H54 (cell line): Measurements from ENCODE around the gene GRID1.
"Not testable (repeated sequence)": the region's sequence is repeated elsewhere in the genome, so short reads cannot be mapped to it uniquely, and the experiment has no call there.

ENCODE experiments used
- DNase-seq: peaks from one replicate; pipeline ENCODE4 v3.0.0; 2011; ENCODE audit warnings: low spot score, mixed read lengths; ENCODE audit not compliant: insufficient read length
- FAIRE-seq: peaks from 3 replicates; lab custom pipeline; 2011; peaks lifted over from hg19 to GRCh38; lab: Jason Lieb, UNC
- POLR2A ChIP-seq: IDR thresholded peaks from 2 replicates; pipeline ENCODE4 v1.6.1; 2011; ENCODE audit warnings: low read depth, mild to moderate bottlenecking, low read length

Gene GRID1

GRCh38 chr10:85720931-85721590 lies 645.5 kb downstream of the GRID1 start:
- DNase-seq, result no peak
- FAIRE-seq, result no peak
- no peak for TF ChIP-seq POLR2A

- no peak for DNase-seq
- FAIRE-seq, result peak; percentile 70
- TF ChIP-seq POLR2A, result no peak
Measured at GRCh38 chr10:85719408-85719807, 647.2 kb downstream of the GRID1 start.

- DNase-seq (no peak), FAIRE-seq (peak; percentile 15)
- no peak for TF ChIP-seq POLR2A
Measured at GRCh38 chr10:85713885-85714284, 652.7 kb downstream of the GRID1 start.

GRCh38 chr10:85702768-85703167 lies 663.8 kb downstream of the GRID1 start:
- DNase-seq (no peak), FAIRE-seq (no peak)
- no peak for TF ChIP-seq POLR2A

- DNase-seq, FAIRE-seq: not testable (repeated sequence)
Measured at GRCh38 chr10:85699066-85699465, 667.5 kb downstream of the GRID1 start.

- FAIRE-seq, result no peak
- TF ChIP-seq POLR2A, result no peak
- no peak for DNase-seq
Measured at GRCh38 chr10:85696893-85697292, 669.7 kb downstream of the GRID1 start.

GRCh38 chr10:85682621-85683020 lies 684.0 kb downstream of the GRID1 start:
- FAIRE-seq, result peak; percentile 30
- DNase-seq, result no peak
- no peak for TF ChIP-seq POLR2A

GRCh38 chr10:85679710-85680109 lies 686.9 kb downstream of the GRID1 start:
- DNase-seq (no peak), FAIRE-seq (no peak)
- no peak for TF ChIP-seq POLR2A

- no peak for TF ChIP-seq POLR2A
- no peak for DNase-seq
- no peak for FAIRE-seq
Measured at GRCh38 chr10:85679061-85679460, 687.5 kb downstream of the GRID1 start.

- TF ChIP-seq POLR2A, result no peak
- no peak for DNase-seq
- FAIRE-seq, result no peak
Measured at GRCh38 chr10:85674851-85675250, 691.7 kb downstream of the GRID1 start.

GRCh38 chr10:85673270-85673669 lies 693.3 kb downstream of the GRID1 start:
- FAIRE-seq (peak; percentile 50), DNase-seq (no peak)
- no peak for TF ChIP-seq POLR2A

GRCh38 chr10:85671530-85671929 lies 695.1 kb downstream of the GRID1 start:
- DNase-seq (no peak), FAIRE-seq (no peak)
- no peak for TF ChIP-seq POLR2A

- DNase-seq (no peak), FAIRE-seq (no peak)
- TF ChIP-seq POLR2A, result no peak
Measured at GRCh38 chr10:85668522-85668921, 698.1 kb downstream of the GRID1 start.

- TF ChIP-seq POLR2A, result no peak
- FAIRE-seq, result no peak
- DNase-seq, result no peak
Measured at GRCh38 chr10:85667638-85668233, 698.9 kb downstream of the GRID1 start.

- FAIRE-seq, result no peak
Measured at GRCh38 chr10:85666987-85667386, 699.6 kb downstream of the GRID1 start.

More at GRCh38 chr10:85666987-85667386, 699.6 kb downstream of the GRID1 start:
- no peak for TF ChIP-seq POLR2A
- DNase-seq, result no peak
